Spleen (tissue), 11 donors: ENCODE data around the gene CCDC137. TPM values are rescaled to one million over a fixed set of nuclear protein-coding genes. Genes with fewer than 3 reads are reported as not detected.

Source experiments
- DNase-seq: peaks from one replicate; pipeline ENCODE4 v3.0.0-alpha.2; 2020
- H3K27ac ChIP-seq, 8 donors: fragments of 200-600 bp; sonication (generic) in 7 of 8; 1 replicate in 4 of 8; 2 replicates in 4 of 8; pipeline versions ENCODE4 v1.5.0 to v1.8.0; 2016 to 2021; ENCODE audit warnings: inconsistent platforms in 4 of 8, mild to moderate bottlenecking in 4 of 8, moderate library complexity in 1 of 8
- H3K27me3 ChIP-seq, 7 donors: fragments of 200-600 bp; sonication (generic) in 6 of 7; replicated peaks in 1 of 7; 1 replicate in 4 of 7; 2 replicates in 3 of 7; pipeline versions ENCODE4 v1.5.0 to v1.8.0; 2016 to 2021; ENCODE audit warnings: inconsistent platforms in 3 of 7, mild to moderate bottlenecking in 1 of 7
- H3K36me3 ChIP-seq, 6 donors: fragments of 200-600 bp; sonication (generic) in 5 of 6; 1 replicate in 4 of 6; 2 replicates in 2 of 6; pipeline versions ENCODE4 v1.5.0 to v1.8.0; 2016 to 2021; ENCODE audit warnings: inconsistent platforms in 2 of 6
- H3K4me1 ChIP-seq, 6 donors: fragments of 200-600 bp; sonication (generic) in 5 of 6; 1 replicate in 3 of 6; 2 replicates in 3 of 6; pipeline versions ENCODE4 v1.5.0 to v1.8.0; 2016 to 2021; ENCODE audit warnings: inconsistent platforms in 3 of 6
- H3K4me3 ChIP-seq, 8 donors: fragments of 200-600 bp; sonication (generic) in 7 of 8; 1 replicate in 4 of 8; 2 replicates in 4 of 8; pipeline versions ENCODE4 v1.5.0 to v1.8.0; 2016 to 2021; ENCODE audit warnings: inconsistent platforms in 4 of 8, mild to moderate bottlenecking in 4 of 8, moderate library complexity in 2 of 8
- H3K9me3 ChIP-seq, 8 donors: fragments of 200-600 bp; sonication (generic) in 7 of 8; 1 replicate in 4 of 8; 2 replicates in 4 of 8; pipeline versions ENCODE4 v1.5.0 to v1.8.0; 2016 to 2021; ENCODE audit warnings: inconsistent platforms in 4 of 8
- POLR2A ChIP-seq, 3 donors: fragments of 450-650 bp; IDR thresholded peaks; one replicate each; pipeline ENCODE4 v1.5.1; 2017; ENCODE audit warnings: antibody characterized with exemption in 3 of 3, mild to moderate bottlenecking in 1 of 3
- POLR2AphosphoS5 ChIP-seq, 3 donors: sonication (generic); formaldehyde crosslinking; IDR thresholded peaks; one replicate each; pipeline ENCODE4 v1.5.1; 2017; ENCODE audit warnings: antibody characterized with exemption in 3 of 3
- WGBS, 5 donors: extraction: QIAGEN DNeasy Blood & Tissue Kit in 3 of 5; methylation state at CpG; one replicate each; pipeline versions ENCODE4 v1.1.5 to v1.1.7; 2013 to 2018; 5-methylcytosine and 5-hydroxymethylcytosine counted together
- intact Hi-C: fragments of 100-400 bp; cut with DNase I; formaldehyde crosslinking; loops from one replicate; pipeline ENCODE4 v1.15.0; 2023; ENCODE audit warnings: low total_unique reads
- polyA plus RNA-seq, 3 donors: library from polyadenylated mRNA; stranded (reverse); fragments of 200-250 nt; gene quantifications; one replicate each; pipeline ENCODE4 v1.2.1, GENCODE V29; 2013
- total RNA-seq, 7 donors: library from RNA; depleted of rRNA in 3 of 7; stranded (reverse); fragments of >200 nt in 3 of 7; fragmentation: NEBNext Ultra II Directional in 4 of 7; extraction: Animal tissue kit (Norgen Biotek cat#: 25700) in 4 of 7; gene quantifications; one replicate each; pipeline versions ENCODE4 v1.1.0 to v1.2.1, GENCODE V29; 2016 to 2021
- TF ChIP-seq, protein P1 (sequence below), 11 experiments: fragments of 200-600 bp in 7 of 11; fragments of 450-650 bp in 4 of 11; sonication (generic) in 4 of 11; IDR thresholded peaks in 8 of 11; conservative IDR thresholded peaks in 3 of 11; 1 replicate in 7 of 11; 2 replicates in 4 of 11; pipeline versions ENCODE4 v1.4.0 to v1.8.0; 2016 to 2021; ENCODE audit warnings: antibody characterized with exemption in 11 of 11, inconsistent platforms in 4 of 11, mild to moderate bottlenecking in 1 of 11
- donor health status: healthy with polysubstance abuse.
- donor health status: DM: no; HTN: no; CAD: no; lungs with moderate emphysema.
- donor health status: DM: no; HTN: no; CAD: no.
- donor health status: Bipolar disorder and iron deficiency.
- donor health status: healthy.
- donor health status: DM: no; HTN: no; CAD: no.
- donor health status: DM: yes; HTN: yes; CAD: no.

The CCDC137 gene
- total and polyA plus RNA-seq, 10 donors = 10.7 to 40.1 (median 19.9) TPM

DNA sequence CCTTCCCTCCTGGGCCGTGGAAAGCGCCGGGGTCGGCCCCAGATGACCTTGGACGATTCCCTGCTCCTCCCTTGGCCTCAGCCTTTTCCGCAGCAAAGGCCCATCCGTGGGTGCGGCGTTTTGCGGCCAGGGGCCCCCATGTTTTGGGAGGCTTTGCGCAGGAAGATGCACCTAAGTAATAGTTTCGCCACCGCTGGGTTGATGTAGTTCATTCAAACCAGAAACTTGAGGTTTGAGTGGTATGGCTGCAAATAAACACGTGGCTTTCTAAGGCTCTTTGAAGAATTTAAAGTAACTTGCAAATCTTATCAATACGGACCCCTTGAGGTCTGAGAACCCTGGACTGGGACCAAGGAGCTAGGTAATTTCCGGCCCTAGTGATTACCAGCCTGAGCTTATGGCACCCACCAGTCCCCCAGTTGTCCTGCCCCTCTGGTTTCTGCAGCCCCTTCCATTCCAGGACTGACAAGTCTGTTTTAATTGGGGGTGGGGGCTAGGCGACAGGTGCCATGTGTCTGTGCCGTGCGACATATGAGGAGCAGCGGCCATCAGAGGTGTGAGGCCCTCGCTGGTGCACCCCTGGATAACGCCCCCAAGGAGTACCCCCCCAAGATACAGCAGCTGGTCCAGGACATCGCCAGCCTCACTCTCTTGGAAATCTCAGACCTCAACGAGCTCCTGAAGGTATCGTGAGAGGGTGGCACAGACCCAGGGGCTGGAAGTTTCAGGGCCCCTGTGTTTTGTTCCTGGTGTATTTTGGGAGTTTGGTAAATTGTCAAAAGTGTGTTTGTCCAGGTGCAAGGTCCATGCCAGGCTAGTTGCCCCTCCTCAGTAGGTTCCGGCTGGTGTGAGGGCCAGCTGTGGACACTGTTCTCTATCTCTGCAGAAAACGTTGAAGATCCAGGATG is 37.5 kb downstream of the CCDC137 start:
- peak overlapping the region; percentile 89 to 98 (median 96) for H3K27ac ChIP-seq
- intact Hi-C loops = no loop called here
- no peaks in the 10 kb centered on the region for H3K27me3 ChIP-seq
- H3K4me1 ChIP-seq = peaks cover 22 to 52% (median 39%) of the 10 kb centered on the region in 6 donors
- TF ChIP-seq POLR2A (IDR thresholded peaks at IDR 0.05) = no peak
- TF ChIP-seq, protein P1, sequence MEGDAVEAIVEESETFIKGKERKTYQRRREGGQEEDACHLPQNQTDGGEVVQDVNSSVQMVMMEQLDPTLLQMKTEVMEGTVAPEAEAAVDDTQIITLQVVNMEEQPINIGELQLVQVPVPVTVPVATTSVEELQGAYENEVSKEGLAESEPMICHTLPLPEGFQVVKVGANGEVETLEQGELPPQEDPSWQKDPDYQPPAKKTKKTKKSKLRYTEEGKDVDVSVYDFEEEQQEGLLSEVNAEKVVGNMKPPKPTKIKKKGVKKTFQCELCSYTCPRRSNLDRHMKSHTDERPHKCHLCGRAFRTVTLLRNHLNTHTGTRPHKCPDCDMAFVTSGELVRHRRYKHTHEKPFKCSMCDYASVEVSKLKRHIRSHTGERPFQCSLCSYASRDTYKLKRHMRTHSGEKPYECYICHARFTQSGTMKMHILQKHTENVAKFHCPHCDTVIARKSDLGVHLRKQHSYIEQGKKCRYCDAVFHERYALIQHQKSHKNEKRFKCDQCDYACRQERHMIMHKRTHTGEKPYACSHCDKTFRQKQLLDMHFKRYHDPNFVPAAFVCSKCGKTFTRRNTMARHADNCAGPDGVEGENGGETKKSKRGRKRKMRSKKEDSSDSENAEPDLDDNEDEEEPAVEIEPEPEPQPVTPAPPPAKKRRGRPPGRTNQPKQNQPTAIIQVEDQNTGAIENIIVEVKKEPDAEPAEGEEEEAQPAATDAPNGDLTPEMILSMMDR (IDR thresholded peaks at IDR 0.05 in 8 of 11, conservative IDR thresholded peaks at IDR 0.05 in 3 of 11) = no peak
- no peak for TF ChIP-seq POLR2AphosphoS5 (IDR thresholded peaks at IDR 0.05)
- H3K9me3 ChIP-seq = no peaks in the 10 kb centered on the region
- peak overlapping the region; percentile 77 to 98 (median 92) for H3K4me3 ChIP-seq
- H3K36me3 ChIP-seq = peaks cover 0 to 78% (median 58%) of the 10 kb centered on the region in 6 donors
- WGBS, 5 donors = 26 to 38% (median 32%) methylated on average over 18 to 27 of the region's 27 CpGs
- peak; percentile 76 for DNase-seq

DNA sequence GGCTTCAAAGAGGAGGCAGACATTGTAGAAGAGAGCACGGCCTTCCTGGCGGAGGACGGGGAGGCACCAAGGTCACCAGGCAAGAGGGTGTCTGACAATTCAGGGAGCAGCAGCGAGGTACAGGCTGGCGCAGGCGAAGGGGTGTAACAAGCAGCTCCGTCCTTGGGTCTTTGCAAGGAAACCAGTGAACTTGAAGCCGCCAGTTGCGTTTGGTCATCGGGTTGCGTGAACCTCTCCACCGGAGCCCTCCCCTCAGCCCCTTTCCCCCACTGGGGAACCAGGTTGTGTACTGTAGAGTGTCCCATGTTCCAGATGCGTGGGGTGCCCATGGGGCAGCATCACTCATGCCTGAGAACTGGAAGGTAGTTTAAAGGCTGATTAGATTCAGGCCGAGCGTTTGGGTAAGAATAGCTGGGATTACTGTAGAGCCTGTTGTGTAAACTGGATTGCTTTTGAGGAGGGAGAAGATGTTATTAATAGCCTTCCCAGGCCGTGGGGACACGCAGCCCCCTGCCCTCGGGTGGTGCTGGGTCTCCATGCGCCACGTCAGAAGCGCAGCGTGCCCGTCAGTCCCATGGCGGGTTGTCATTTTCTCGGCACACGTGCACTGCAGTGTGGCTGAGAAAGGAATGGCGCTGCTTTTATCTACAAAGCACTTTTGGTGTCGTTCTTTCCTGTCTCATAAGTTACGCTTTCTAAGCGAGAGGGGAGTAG is 39.1 kb downstream of the CCDC137 start:
- 92 to 96% (median 94%) methylated on average over 30 of the region's 30 CpGs for whole genome bisulfite sequencing, 5 donors
- TF ChIP-seq, protein P1 (IDR thresholded peaks at IDR 0.05 in 8 of 11, conservative IDR thresholded peaks at IDR 0.05 in 3 of 11) = no peak
- TF ChIP-seq POLR2AphosphoS5 (IDR thresholded peaks at IDR 0.05) = no peak
- no peak for TF ChIP-seq POLR2A (IDR thresholded peaks at IDR 0.05)
- intact Hi-C loops = no loop called here
- Histone ChIP-seq H3K4me1 (peaks cover 28 to 56% (median 44%) of the 10 kb centered on the region in 6 donors), H3K27ac (no peak overlapping the region), H3K36me3 (peaks cover 0 to 62% (median 43%) of the 10 kb centered on the region in 6 donors), H3K27me3 (no peaks in the 10 kb centered on the region), H3K9me3 (no peaks in the 10 kb centered on the region), H3K4me3 (no peak overlapping the region)
- peak; percentile 59 for DNase-seq

DNA sequence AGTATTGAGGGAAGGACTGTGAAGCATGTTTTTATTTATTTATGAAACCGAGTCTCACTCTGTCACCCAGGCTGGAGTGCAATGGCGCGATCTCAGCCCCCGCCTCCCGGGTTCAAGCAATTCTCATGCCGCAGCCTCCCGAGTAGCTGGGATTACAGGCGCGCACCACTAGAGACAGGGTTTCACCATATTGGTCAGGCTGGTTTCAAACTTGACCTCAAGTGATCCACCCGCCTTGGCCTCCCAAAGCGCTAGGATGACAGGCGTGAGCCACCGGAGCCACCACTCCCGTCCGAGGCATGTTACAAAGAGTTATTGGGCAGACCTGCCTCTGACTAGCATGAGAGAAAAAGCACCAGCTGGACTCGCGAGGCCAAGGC is 39.7 kb downstream of the CCDC137 start:
- Histone ChIP-seq H3K4me1 (peaks cover 30 to 56% (median 44%) of the 10 kb centered on the region in 6 donors), H3K27me3 (no peaks in the 10 kb centered on the region), H3K9me3 (no peaks in the 10 kb centered on the region), H3K4me3 (no peak overlapping the region), H3K36me3 (peaks cover 0 to 57% (median 37%) of the 10 kb centered on the region in 6 donors), H3K27ac (no peak overlapping the region)
- TF ChIP-seq POLR2AphosphoS5 (IDR thresholded peaks at IDR 0.05) = peak in 1 of 3 donors; percentile 3
- TF ChIP-seq, protein P1 (IDR thresholded peaks at IDR 0.05 in 8 of 11, conservative IDR thresholded peaks at IDR 0.05 in 3 of 11) = no peak
- intact Hi-C loops = no loop called here
- peak; percentile 58 for DNase-seq
- 92 to 98% (median 95%) methylated on average over 17 of the region's 17 CpGs for WGBS, 5 donors
